Stimulated activated CD8-positive, alpha-beta memory T cell treated with anti-CD3 and anti-CD28 coated beads, Interleukin-7, amount 100 ng/mL, for 24 hours (primary cell): ENCODE results near the gene NIPAL3.
"Not testable (repeated sequence)": the region's sequence is repeated elsewhere in the genome, so short reads cannot be mapped to it uniquely, and the experiment has no call there.

Experiments used
- DNase-seq: peaks from one replicate; pipeline ENCODE4 v3.0.0-alpha.2; 2020; ENCODE audit warnings: low read depth

NIPAL3 gene

DNA sequence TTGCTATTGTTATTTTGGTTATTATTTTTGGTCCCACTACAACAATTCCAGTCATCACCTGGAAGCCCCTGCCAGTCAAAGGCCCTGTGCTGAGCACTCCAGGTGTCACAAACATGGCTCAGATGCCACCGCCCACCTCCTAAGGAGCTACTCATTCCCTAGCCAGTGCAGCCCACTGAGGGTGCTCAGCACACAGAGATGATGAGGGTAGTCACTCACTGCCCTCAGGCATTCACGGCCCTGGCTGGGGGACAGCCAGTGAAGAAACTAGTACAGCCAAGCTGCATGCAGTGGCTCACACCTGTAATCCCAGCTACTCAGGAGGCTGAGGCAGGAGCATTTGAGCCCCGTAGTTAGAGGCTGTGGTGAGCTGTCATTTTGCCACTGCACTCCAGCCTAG, 42.3 kb downstream of the NIPAL3 start:
- DNase-seq, result no peak

DNA sequence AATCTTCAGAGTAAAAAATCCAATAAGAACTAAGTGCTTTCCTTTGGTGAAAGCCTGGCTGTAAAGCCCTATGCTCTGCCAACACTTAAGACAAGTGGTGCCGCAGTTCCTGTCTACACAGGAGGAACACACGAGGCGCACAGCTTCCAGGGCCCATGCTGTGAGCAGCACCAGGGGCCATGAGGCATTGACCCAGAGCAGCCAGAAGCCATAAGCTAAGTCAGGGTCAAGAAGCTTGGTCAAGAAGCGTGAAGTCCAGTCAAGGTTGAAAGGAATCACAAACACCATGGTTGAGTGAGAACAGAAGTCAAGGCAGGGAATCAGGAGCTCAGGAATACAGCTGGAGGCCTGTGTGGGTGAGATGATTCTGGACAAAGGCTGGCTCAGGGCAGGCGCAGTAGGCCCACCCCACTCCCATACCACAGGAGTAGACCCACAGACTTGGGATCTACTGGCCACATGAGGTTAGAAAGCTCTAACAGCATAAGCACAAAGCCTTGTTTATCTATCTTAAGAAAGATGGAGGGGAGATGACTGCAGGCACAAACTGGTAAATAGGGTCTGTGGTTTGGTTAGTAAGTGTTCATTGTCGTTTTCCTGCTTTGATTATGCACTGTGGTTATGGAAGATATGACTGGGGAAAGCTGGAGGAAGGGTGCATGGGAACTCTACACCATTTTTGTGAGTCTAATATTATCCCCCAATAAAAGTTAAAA, 44.1 kb downstream of the NIPAL3 start:
- DNase-seq, result no peak

DNA sequence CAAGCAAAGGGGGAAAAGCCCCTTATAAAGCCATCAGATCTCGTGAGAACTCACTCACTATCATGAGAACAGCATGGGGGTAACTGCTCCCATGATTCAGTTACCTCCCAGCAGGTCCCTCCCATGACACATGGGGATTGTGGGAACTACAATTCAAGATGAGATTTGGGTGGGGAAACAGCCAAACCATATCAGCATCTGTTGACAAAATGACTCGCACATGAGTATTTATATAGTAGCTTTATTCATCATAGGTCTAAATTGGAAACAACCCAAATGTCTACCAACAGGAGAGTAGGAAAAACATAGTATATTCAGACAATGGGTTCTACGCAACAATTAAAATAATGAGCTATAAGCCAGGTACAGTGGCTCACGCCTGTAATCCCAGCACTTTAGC, 46.5 kb downstream of the NIPAL3 start:
- DNase-seq, result not testable (repeated sequence)

- DNase-seq, result no peak
Measured at GRCh38 chr1:24463776-24464735, 48.5 kb downstream of the NIPAL3 start.

DNA sequence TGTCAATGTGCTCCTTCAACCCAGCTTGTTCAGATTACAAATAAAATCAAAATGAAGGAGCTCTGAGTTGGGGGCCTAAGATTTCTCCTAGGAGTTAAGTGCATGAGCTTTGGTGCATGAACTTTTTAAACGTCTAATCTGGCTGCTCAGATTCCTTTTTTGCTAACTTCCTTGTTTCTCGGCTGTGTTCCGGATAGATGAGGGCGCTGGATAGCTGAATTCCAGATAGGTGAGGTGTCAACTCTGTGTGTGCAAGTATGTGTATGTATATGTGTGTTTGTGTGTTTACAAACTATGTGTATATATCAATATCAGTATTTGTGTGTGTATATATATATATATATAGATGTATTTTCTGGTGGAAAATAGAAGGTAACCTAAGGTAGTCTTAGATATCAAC, 49.5 kb downstream of the NIPAL3 start:
- DNase-seq, result no peak

GRCh38 chr1:24465638-24466037, 50.0 kb downstream of the NIPAL3 start:
- no peak for DNase-seq

- no peak for DNase-seq
Measured at GRCh38 chr1:24468685-24469316, 53.2 kb downstream of the NIPAL3 start.

DNA sequence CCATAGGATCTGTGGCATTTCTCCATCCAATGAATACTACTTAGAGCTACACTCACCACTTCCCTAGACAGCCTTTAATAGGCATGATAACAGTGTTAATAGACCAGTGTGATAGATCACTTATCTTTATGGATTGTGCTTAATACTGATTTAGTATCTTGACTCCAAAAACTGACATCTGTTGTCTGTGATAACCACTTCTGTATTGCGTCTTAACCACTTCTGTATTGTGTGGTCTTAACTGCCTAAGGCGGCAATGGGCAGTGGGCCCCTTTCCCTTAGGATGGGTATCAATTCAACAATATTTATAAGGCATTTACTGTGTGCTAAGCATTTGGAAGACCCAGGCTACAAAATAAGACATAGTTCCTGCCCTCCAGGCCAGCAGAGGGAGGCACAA, 55.0 kb downstream of the NIPAL3 start:
- no peak for DNase-seq

DNA sequence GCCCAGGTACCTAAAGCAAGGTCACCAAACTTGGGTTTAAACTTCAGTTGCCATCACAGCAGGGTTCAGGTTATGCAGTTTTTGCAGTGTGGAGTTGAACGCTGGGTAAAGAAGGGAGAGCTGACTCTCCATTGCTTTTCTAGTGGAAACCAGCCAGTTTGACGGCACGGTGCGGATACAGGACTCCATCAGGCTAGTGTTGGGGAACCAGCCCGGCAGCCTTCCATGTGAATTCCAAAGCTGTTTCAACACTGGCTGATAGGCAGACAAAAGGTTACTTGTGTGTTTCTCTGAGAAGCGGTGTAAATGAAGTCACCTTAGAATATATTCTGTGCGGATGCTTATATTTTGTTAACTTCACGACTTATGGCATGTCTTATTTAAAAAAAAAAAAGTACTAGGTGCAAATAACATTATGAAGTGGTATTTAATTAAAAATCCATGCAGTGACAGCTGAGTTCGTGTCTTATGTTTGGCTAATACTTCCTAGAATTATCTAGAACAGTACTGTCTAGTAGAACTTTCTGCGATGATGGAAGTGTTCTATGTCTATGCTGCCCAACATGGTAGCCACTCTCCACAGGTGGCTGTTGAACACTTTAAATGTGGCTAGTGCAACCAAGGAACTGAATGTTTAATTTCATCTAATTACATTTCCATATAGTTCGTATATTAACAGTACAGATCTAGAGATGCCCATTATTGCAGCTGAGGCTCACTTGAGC, 57.1 kb downstream of the NIPAL3 start:
- no peak for DNase-seq

DNA sequence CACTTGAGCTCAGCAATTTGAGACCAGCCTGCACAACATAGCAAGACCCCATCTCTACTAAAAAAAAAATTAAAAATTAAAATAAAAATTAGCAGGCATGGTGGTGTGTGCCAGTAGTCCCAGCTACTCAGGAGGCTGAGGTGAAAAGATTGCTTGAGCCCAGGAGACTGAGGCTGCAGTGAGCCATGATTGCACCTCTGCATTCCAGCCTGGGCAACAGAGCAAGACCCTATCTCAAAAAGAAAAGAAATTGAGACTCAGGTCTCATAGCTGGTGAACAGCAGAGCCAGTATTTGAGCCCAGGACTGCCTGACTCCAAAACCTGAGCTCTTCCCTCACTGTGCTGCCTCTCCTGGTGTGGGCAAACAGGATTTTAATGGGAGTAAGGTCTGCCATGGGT, 58.6 kb downstream of the NIPAL3 start:
- no peak for DNase-seq

DNA sequence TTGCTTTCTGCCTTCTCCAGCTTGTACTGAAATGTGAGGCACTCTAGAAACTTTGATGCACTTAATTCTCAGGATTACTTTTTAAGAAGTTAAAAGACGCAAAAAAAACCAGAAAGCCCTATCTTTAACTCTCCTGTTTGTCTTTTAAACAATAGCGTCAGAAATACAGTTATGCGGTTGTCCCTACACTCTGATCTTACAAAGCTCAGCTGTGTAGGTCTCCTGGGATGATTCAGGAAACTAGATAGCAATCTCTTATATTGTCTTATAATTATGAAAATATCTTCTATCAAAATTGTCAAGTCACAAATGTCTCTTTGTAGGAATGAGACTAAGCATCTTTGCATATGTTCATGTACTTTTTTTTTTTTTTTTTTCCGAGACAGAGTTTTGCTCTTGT, 60.1 kb downstream of the NIPAL3 start:
- no peak for DNase-seq

DNA sequence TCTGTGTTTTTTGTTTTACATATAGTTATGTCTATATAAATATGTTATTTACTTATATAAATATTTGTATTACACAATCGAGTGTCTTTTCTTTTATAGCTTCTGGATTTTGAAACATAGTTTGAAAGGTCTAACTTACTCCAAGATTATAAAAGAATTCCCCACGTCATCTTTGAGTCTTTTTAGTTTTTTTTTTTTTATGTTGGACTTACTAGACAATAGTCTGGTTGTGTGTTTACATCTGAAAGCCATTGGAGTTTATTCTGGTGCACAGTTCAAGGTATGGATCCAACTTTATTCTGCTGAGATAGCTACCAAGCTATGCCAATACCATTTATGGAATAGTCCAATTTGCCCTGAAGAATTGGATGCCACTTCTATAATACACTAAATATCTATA, 61.0 kb downstream of the NIPAL3 start:
- DNase-seq, result no peak

GRCh38 chr1:24477309-24477708, 61.7 kb downstream of the NIPAL3 start:
- DNase-seq, result no peak

- no peak for DNase-seq
Measured at GRCh38 chr1:24481101-24481500, 65.5 kb downstream of the NIPAL3 start.

- DNase-seq, result no peak
Measured at GRCh38 chr1:24481843-24482610, 66.4 kb downstream of the NIPAL3 start.

- DNase-seq, result no peak
Measured at GRCh38 chr1:24483441-24483840, 67.8 kb downstream of the NIPAL3 start.

- no peak for DNase-seq
Measured at GRCh38 chr1:24484199-24484598, 68.6 kb downstream of the NIPAL3 start.

- DNase-seq, result no peak
Measured at GRCh38 chr1:24486331-24487065, 70.9 kb downstream of the NIPAL3 start.

GRCh38 chr1:24487455-24487854, 71.9 kb downstream of the NIPAL3 start:
- DNase-seq, result no peak

DNA sequence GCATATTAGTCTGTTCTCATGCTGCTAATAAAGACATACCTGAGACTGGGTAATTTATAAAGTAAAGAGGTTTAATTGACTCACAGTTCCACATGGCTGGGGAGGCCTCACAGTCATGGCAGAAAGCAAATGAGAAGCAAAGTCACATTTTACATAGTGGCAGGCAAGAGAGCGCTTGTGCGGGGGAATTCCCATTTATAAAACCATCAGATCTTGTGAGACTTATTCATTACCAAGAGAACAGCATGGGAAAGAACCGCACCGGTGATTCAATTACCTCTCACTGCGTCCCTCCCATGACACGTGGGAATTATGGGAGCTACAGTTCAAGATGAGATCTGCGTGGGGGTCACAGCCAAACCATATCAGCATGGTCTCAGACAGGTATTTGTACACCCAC, 72.6 kb downstream of the NIPAL3 start:
- not testable (repeated sequence) for DNase-seq

- no peak for DNase-seq
Measured at GRCh38 chr1:24489674-24490073, 74.1 kb downstream of the NIPAL3 start.
